Measurements from ENCODE around the gene CHRM4. TPM values are rescaled to one million over a fixed set of nuclear protein-coding genes. Genes with fewer than 3 reads are reported as not detected.

Gene CHRM4

GRCh38 chr11:46334211-46334610 is 57.4 kb downstream of the CHRM4 start:
- DNase-seq (ENCODE audit: low read depth in 1 of 2, low spot score in 1 of 2) = no peak
- no peaks in the 10 kb centered on the region for H3K27me3 ChIP-seq (ENCODE audit: insufficient read depth, poor library complexity, severe bottlenecking)
- TF ChIP-seq GABPA (IDR thresholded peaks at IDR 0.05; ENCODE audit: low read depth) (no peak), POLR2AphosphoS5 (IDR thresholded peaks at IDR 0.05; ENCODE audit: low read depth) (no peak), CTCF (IDR thresholded peaks at IDR 0.05; ENCODE audit: insufficient read depth, low read length) (no peak)
- TF ChIP-seq, protein P1, sequence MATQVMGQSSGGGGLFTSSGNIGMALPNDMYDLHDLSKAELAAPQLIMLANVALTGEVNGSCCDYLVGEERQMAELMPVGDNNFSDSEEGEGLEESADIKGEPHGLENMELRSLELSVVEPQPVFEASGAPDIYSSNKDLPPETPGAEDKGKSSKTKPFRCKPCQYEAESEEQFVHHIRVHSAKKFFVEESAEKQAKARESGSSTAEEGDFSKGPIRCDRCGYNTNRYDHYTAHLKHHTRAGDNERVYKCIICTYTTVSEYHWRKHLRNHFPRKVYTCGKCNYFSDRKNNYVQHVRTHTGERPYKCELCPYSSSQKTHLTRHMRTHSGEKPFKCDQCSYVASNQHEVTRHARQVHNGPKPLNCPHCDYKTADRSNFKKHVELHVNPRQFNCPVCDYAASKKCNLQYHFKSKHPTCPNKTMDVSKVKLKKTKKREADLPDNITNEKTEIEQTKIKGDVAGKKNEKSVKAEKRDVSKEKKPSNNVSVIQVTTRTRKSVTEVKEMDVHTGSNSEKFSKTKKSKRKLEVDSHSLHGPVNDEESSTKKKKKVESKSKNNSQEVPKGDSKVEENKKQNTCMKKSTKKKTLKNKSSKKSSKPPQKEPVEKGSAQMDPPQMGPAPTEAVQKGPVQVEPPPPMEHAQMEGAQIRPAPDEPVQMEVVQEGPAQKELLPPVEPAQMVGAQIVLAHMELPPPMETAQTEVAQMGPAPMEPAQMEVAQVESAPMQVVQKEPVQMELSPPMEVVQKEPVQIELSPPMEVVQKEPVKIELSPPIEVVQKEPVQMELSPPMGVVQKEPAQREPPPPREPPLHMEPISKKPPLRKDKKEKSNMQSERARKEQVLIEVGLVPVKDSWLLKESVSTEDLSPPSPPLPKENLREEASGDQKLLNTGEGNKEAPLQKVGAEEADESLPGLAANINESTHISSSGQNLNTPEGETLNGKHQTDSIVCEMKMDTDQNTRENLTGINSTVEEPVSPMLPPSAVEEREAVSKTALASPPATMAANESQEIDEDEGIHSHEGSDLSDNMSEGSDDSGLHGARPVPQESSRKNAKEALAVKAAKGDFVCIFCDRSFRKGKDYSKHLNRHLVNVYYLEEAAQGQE (IDR thresholded peaks at IDR 0.05; ENCODE audit: insufficient replicate concordance, low read depth) = no peak
- no peak overlapping the region for H3K27ac ChIP-seq (replicated peaks)
- H3K4me3 ChIP-seq (replicated peaks; ENCODE audit: insufficient read depth, low read length) = no peak overlapping the region

Small RNA genes lying within 50 kb of the gene (microRNA-seq; reads per million reads assigned to microRNA genes)
- not detected for gene MIR4688
